Coronary artery (tissue), 2 donors: ENCODE results near the gene VSIG10.
A peak's percentile ranks its signal among the peaks of the same experiment; 100 is the strongest.

Source experiments
- DNase-seq: peaks from one replicate; pipeline ENCODE4 v3.0.0-alpha.2; 2017; ENCODE audit warnings: low spot score
- H3K27ac ChIP-seq, 2 donors: fragments of 200-600 bp; sonication (generic); one replicate each; pipeline ENCODE4 v1.5.1; 2016 to 2019
- H3K4me3 ChIP-seq: fragments of 200-600 bp; sonication (generic); 2 replicates; pipeline ENCODE4 v1.5.1; 2016; ENCODE audit warnings: mild to moderate bottlenecking, moderate library complexity
- TF ChIP-seq, protein P1 (sequence below): fragments of 200-600 bp; sonication (generic); IDR thresholded peaks from one replicate; pipeline ENCODE4 v1.5.1; 2019; ENCODE audit warnings: antibody characterized with exemption

VSIG10 gene

DNA sequence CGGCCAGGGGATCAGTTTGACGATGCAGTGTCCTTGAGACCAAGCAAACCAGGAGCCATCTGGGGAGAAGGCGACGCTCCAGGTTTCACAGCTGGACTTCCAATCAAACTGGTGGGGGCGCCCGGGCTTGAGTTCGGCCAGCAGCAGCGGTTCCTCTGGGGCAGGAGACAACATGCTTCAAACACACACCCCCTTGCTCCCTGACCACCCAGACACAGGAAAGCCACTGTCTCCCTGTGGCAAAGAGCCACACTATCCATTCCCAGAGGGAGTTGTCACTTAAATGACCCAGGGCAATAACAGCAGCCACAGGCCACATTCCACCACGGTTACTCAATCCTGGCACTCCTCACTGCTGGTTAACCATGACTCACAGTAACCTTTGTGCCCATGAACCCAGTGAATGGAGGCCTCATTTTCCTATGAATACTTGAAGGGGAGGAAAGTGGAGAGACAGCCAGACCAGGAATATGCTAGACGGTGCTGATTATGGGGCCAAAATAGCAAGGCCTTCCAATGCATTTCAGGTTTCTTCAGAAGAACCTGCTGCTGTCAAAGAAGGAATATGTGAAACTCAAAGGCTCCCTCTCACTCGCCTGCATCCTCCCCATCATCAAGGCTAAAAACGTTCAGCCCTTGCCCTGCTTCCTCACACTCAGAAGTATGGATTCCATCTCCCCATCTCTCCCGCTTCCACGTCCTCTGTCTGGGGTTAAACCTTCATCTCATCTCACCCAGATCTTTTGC lies 51.3 kb downstream of the VSIG10 start:
- peak overlapping the region; percentile 3 for H3K4me3 ChIP-seq
- peak; percentile 92 for DNase-seq

GRCh38 chr12:118050972-118051910 lies 52.6 kb downstream of the VSIG10 start:
- no peak overlapping the region for H3K4me3 ChIP-seq
- TF ChIP-seq, protein P1, sequence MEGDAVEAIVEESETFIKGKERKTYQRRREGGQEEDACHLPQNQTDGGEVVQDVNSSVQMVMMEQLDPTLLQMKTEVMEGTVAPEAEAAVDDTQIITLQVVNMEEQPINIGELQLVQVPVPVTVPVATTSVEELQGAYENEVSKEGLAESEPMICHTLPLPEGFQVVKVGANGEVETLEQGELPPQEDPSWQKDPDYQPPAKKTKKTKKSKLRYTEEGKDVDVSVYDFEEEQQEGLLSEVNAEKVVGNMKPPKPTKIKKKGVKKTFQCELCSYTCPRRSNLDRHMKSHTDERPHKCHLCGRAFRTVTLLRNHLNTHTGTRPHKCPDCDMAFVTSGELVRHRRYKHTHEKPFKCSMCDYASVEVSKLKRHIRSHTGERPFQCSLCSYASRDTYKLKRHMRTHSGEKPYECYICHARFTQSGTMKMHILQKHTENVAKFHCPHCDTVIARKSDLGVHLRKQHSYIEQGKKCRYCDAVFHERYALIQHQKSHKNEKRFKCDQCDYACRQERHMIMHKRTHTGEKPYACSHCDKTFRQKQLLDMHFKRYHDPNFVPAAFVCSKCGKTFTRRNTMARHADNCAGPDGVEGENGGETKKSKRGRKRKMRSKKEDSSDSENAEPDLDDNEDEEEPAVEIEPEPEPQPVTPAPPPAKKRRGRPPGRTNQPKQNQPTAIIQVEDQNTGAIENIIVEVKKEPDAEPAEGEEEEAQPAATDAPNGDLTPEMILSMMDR = no peak
- DNase-seq = no peak
- H3K27ac ChIP-seq = no peak overlapping the region

More for the DNA sequence above, 51.3 kb downstream of the VSIG10 start:
- peak overlapping the region; percentile 66 to 83 for H3K27ac ChIP-seq
- TF ChIP-seq, protein P1 = no peak

DNA sequence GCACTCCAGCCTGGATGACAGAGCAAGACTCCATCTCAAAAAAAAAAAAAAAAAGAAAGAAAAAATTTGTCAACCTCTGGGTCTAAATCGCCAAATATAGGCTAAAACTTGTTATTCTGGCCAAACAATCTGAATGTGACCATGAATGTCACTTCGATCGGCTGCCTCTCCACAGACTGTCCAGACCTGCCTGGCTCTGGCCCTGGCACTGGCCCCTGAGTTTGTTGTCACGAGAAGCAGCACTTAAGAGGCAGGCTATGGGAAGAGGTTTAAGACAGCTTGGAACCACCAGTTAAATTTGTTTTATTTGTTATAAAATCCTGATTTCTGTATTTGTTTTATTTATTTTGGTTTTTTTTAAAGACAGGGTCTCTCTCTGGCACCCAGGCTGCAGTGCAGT lies 57.4 kb downstream of the VSIG10 start:
- TF ChIP-seq, protein P1 = no peak
- Histone ChIP-seq H3K4me3 (no peak overlapping the region), H3K27ac (no peak overlapping the region)
- DNase-seq = no peak

DNA sequence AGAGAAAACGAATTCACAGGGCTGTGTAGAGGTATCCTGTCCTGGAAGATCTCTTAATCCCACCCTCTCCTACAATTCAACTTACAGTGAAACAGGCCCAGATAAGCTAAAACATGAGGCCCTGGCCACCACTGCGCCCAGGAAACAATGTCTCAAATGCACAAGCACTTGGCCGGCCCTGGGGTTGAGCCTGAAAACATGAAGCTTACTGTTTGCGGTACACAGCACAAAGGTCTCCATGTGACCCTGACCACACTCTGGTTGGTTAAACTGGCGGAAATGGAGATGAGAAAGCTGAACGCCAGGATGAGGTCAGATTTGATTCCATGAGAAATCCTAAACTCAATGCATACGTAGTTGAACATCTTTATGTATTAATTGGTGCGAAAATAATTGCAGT lies 59.2 kb downstream of the VSIG10 start:
- DNase-seq = no peak
- Histone ChIP-seq H3K27ac (no peak overlapping the region), H3K4me3 (no peak overlapping the region)
- TF ChIP-seq, protein P1 = no peak

- TF ChIP-seq, protein P1 = no peak
- no peak for DNase-seq
- no peak overlapping the region for H3K27ac ChIP-seq
Observed at GRCh38 chr12:118044075-118044474, 59.7 kb downstream of the VSIG10 start.

GRCh38 chr12:118042091-118042490 lies 61.7 kb downstream of the VSIG10 start:
- Histone ChIP-seq H3K4me3 (no peak overlapping the region), H3K27ac (no peak overlapping the region)
- TF ChIP-seq, protein P1 = no peak
- no peak for DNase-seq

More at GRCh38 chr12:118044075-118044474, 59.7 kb downstream of the VSIG10 start:
- no peak overlapping the region for H3K4me3 ChIP-seq
